ENCODE results near the gene DUXA. TPM values are rescaled to one million over a fixed set of nuclear protein-coding genes. Genes with fewer than 3 reads are reported as not detected.

DUXA gene

Small RNA genes lying within 50 kb of the gene (small RNA-seq; reads per million reads assigned to genes)
- gene AC025588.3 (ENCODE audit: low read depth) = not detected

Measured in mesenchymal stem cell (in vitro differentiated cells and primary cell).